ENCODE results near the gene GDI2. TPM values are rescaled to one million over a fixed set of nuclear protein-coding genes. Genes with fewer than 3 reads are reported as not detected.

The GDI2 gene
- total RNA-seq, 2 donors from 2014 or later: 141 to 209 TPM

DNA sequence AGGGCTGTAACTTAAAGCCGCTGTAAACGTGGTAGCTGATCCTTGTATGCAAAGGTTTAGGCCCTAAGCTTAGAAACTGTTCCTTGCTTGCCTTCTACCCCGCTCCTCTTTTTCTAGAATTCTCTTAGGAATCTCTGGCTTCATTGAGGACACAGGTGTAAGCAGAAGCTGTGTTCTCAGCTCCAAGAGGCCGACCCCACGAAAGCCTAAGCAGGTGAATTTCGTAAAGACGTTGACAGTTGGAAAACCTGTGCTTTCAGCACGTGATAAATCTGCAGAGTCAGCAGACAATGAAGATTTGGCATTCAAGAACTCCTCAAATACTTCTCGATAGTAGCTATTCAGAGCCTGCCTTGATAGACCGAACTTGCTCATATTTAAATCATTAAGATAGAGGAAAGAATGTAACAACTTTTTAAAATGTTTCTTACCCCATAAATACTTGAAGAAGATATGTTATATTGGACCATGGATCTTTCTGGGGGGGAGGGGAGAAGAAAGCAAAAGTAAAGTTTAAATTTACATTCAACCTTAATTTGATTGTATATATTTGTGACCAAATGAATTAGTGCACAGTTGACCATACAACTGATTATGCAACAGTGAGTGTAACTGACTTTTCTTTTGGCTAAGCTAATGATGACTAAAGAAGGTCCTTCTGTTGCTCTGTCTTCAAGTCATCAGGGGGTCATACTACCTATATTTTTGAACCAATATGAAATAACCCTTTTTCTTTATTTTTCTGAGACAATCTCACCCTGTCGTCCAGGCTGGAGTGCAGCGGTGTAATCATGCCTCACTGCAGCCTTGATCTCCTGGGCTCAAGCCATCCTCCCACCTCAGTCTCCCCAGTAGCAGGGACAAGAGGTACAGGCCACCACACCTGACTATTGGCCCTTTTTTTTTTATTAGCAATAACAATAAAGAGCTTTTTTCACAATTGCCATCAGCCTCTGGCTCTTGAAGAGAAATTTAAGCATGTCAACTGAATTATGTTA lies 1.2 kb upstream of the GDI2 start:
- no peak for ATAC-seq (ENCODE audit: insufficient number of reproducible peaks, low FRiP score, low read depth)
- H3K27ac ChIP-seq: peak overlapping the region; percentile 92 to 99
- DNase-seq (ENCODE audit: low spot score): no peak
- no peaks in the 10 kb centered on the region for H3K36me3 ChIP-seq
- H3K4me1 ChIP-seq (ENCODE audit: control insufficient read depth in 1 of 2, low read depth in 2 of 2): peaks cover 28 to 45% of the 10 kb centered on the region in 2 donors
- no peaks in the 10 kb centered on the region for H3K9me3 ChIP-seq
- TF ChIP-seq, protein P1, sequence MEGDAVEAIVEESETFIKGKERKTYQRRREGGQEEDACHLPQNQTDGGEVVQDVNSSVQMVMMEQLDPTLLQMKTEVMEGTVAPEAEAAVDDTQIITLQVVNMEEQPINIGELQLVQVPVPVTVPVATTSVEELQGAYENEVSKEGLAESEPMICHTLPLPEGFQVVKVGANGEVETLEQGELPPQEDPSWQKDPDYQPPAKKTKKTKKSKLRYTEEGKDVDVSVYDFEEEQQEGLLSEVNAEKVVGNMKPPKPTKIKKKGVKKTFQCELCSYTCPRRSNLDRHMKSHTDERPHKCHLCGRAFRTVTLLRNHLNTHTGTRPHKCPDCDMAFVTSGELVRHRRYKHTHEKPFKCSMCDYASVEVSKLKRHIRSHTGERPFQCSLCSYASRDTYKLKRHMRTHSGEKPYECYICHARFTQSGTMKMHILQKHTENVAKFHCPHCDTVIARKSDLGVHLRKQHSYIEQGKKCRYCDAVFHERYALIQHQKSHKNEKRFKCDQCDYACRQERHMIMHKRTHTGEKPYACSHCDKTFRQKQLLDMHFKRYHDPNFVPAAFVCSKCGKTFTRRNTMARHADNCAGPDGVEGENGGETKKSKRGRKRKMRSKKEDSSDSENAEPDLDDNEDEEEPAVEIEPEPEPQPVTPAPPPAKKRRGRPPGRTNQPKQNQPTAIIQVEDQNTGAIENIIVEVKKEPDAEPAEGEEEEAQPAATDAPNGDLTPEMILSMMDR (IDR thresholded peaks at IDR 0.05): no peak
- H3K4me3 ChIP-seq: peak overlapping the region; percentile 99
- no peaks in the 10 kb centered on the region for H3K27me3 ChIP-seq (replicated peaks; ENCODE audit: insufficient read depth)

DNA sequence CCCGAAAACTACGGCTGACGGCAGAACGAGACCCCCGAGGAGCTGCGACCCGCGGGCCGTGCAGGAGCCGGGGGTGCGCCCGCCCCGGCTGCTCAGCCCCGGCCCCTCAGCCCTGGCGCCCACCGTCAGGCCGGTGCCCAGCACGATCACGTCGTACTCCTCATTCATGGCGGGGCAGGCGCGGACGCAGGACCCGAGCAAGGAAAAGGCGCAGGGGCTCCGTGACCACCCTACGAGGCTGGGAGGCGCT lies 218 bp downstream of the GDI2 start:
- H3K27ac ChIP-seq: peak overlapping the region; percentile 99
- H3K4me1 ChIP-seq (ENCODE audit: control insufficient read depth in 1 of 2, low read depth in 2 of 2): peaks cover 33 to 55% of the 10 kb centered on the region in 2 donors
- no peaks in the 10 kb centered on the region for H3K36me3 ChIP-seq
- TF ChIP-seq, protein P1 (IDR thresholded peaks at IDR 0.05): no peak
- peak overlapping the region; percentile 99 for H3K4me3 ChIP-seq
- ATAC-seq (ENCODE audit: insufficient number of reproducible peaks, low FRiP score, low read depth): peak; percentile 27
- no peaks in the 10 kb centered on the region for H3K27me3 ChIP-seq (replicated peaks; ENCODE audit: insufficient read depth)
- no peaks in the 10 kb centered on the region for H3K9me3 ChIP-seq
- no peak for DNase-seq (ENCODE audit: low spot score)

DNA sequence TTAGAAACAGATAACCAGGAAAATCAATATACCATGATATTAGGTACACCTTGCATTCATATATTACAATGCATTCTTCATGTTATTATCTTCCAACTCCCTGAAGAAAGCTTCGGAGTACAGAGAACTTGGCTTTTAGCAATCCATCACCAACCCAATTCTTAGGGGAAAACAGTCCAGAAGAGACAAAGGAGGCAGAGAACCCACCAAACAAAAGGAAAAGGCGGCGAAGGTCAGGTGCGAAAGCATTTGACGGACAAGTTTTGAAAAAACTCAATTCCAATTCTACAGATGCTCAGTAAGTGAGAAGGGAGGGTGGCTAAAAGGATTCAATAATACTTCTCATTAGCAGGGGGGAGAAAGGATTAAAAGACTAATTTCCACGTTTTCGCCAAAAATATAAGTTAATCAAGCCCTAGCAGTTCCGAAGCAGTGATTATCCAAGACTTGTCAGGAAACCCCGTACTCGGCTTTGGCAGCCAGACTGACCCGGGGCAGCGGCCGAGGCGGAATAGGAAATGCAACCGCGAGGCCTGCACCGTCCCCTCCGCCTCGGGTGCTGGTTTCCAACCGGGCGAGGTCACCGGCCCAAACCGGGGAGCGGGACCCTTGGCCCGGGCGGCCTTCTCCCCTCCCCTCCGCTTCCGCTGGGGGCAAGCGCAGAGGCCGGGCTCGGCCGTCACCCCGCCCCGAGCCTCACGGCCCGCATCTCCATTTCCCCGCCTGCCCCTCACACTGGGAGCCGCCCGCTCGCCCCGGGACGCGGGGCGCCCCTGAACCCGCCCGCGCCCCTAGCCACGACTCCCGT lies 747 bp downstream of the GDI2 start:
- Histone ChIP-seq H3K4me3 (peak overlapping the region; percentile 99), H3K27ac (peak overlapping the region; percentile 99), H3K4me1 (ENCODE audit: control insufficient read depth in 1 of 2, low read depth in 2 of 2) (peaks cover 39 to 59% of the 10 kb centered on the region in 2 donors), H3K27me3 (replicated peaks; ENCODE audit: insufficient read depth) (no peaks in the 10 kb centered on the region), H3K9me3 (no peaks in the 10 kb centered on the region), H3K36me3 (no peaks in the 10 kb centered on the region)
- TF ChIP-seq, protein P1 (IDR thresholded peaks at IDR 0.05): peak; percentile 15
- ATAC-seq (ENCODE audit: insufficient number of reproducible peaks, low FRiP score, low read depth) (peak; percentile 5), DNase-seq (ENCODE audit: low spot score) (no peak)

DNA sequence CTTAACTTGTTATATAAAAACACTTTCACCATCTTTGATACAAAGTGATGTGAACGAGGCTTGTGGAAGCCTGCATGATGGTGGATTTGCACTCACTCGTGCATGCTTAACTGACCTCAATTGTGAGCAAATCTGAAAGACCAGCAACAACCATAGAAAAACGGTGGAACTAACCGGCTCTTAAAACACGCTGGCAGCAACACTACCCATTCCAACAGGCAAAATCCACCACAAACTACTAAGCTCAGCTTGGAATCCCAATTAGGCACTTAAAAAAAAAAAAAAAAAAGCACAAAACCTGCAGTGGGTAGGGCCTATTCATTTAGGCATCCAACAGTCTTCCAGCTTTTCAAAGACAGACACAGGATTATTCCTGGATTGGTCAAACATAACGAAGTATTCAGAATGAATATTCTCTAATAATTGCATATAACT lies 1.8 kb downstream of the GDI2 start:
- TF ChIP-seq, protein P1 (IDR thresholded peaks at IDR 0.05): no peak
- ATAC-seq (ENCODE audit: insufficient number of reproducible peaks, low FRiP score, low read depth) (no peak), DNase-seq (ENCODE audit: low spot score) (no peak)
- Histone ChIP-seq H3K36me3 (no peaks in the 10 kb centered on the region), H3K9me3 (no peaks in the 10 kb centered on the region), H3K27me3 (replicated peaks; ENCODE audit: insufficient read depth) (no peaks in the 10 kb centered on the region), H3K4me3 (peak overlapping the region; percentile 99), H3K4me1 (ENCODE audit: control insufficient read depth in 1 of 2, low read depth in 2 of 2) (peaks cover 44 to 69% of the 10 kb centered on the region in 2 donors), H3K27ac (no peak overlapping the region)

DNA sequence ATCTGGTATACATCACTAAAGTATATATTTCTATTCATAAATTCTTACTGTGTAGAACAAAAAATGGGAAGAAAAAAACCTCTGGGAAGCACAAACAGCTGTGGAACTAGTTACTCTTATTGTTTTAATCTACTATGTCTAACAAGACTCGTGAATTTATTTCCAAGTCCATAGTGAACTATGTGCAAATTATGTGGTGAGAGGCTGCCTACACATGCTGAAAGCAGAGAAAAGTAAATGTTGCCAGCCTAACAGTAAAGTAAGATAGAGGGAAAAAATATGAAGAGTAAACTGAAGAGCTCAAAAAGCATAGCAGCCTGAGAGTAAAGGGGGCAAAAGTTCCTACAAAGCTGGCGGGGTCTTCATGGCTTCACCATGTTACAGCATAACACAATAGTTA lies 3.0 kb downstream of the GDI2 start:
- no peak for ATAC-seq (ENCODE audit: insufficient number of reproducible peaks, low FRiP score, low read depth)
- H3K27me3 ChIP-seq (replicated peaks; ENCODE audit: insufficient read depth): no peaks in the 10 kb centered on the region
- no peaks in the 10 kb centered on the region for H3K9me3 ChIP-seq
- H3K27ac ChIP-seq: no peak overlapping the region
- peaks cover 48 to 68% of the 10 kb centered on the region in 2 donors for H3K4me1 ChIP-seq (ENCODE audit: control insufficient read depth in 1 of 2, low read depth in 2 of 2)
- no peaks in the 10 kb centered on the region for H3K36me3 ChIP-seq
- DNase-seq (ENCODE audit: low spot score): no peak
- H3K4me3 ChIP-seq: peak overlapping the region; percentile 6
- TF ChIP-seq, protein P1 (IDR thresholded peaks at IDR 0.05): no peak

Data from thoracic aorta (tissue), 2 donors.